Astrocyte (in vitro differentiated cells and primary cell): Measurements from ENCODE around the gene METTL26. TPM values are rescaled to one million over a fixed set of nuclear protein-coding genes. Genes with fewer than 3 reads are reported as not detected.

Experiments used
- DNase-seq: peaks from one replicate; pipeline ENCODE4 v3.0.0-alpha.2; 2010; ENCODE audit warnings: low read depth
- FAIRE-seq: peaks from 2 replicates; lab custom pipeline; 2011; peaks lifted over from hg19 to GRCh38; lab: Jason Lieb, UNC
- H2AFZ ChIP-seq: 2 replicates; pipeline ENCODE4 v1.6.0; 2012; ENCODE audit warnings: low read depth, low read length, inconsistent platforms
- H3K27ac ChIP-seq: 2 replicates; pipeline ENCODE4 v1.5.1; 2011; ENCODE audit warnings: low read depth, low read length, inconsistent platforms
- H3K27me3 ChIP-seq: 2 replicates; pipeline ENCODE4 v1.6.0; 2011; ENCODE audit warnings: low read length, inconsistent platforms; ENCODE audit not compliant: insufficient read depth
- H3K36me3 ChIP-seq: 2 replicates; pipeline ENCODE4 v1.5.1; 2011; ENCODE audit warnings: low read length, inconsistent platforms; ENCODE audit not compliant: insufficient read depth
- H3K4me1 ChIP-seq: 2 replicates; pipeline ENCODE4 v1.5.1; 2011; ENCODE audit warnings: low read length, inconsistent platforms; ENCODE audit not compliant: insufficient read depth
- H3K4me2 ChIP-seq: 2 replicates; pipeline ENCODE4 v1.6.0; 2012; ENCODE audit warnings: low read length, inconsistent platforms
- H3K4me3 ChIP-seq: 2 replicates; pipeline ENCODE4 v1.5.1; 2011; ENCODE audit warnings: low read depth, mild to moderate bottlenecking, low read length, inconsistent platforms; ENCODE audit not compliant: insufficient read depth
- H3K79me2 ChIP-seq: 2 replicates; pipeline ENCODE4 v1.6.0; 2012; ENCODE audit warnings: mild to moderate bottlenecking, low read length, inconsistent platforms; ENCODE audit not compliant: insufficient read depth
- H3K9ac ChIP-seq: 2 replicates; pipeline ENCODE4 v1.6.0; 2012; ENCODE audit warnings: mild to moderate bottlenecking, low read length, inconsistent platforms
- H3K9me3 ChIP-seq: 2 replicates; pipeline ENCODE4 v1.5.1; 2012; ENCODE audit warnings: low read depth, mild to moderate bottlenecking, low read length, inconsistent platforms; ENCODE audit not compliant: insufficient read depth
- H4K20me1 ChIP-seq: 2 replicates; pipeline ENCODE4 v1.6.0; 2012; ENCODE audit warnings: low read length, inconsistent platforms; ENCODE audit not compliant: insufficient read depth
- H3K27ac Mint-ChIP-seq: one replicate; pipeline ENCODE4 v1.8.0; 2021; ENCODE audit warnings: mild to moderate bottlenecking, mixed read lengths; ENCODE audit not compliant: unreplicated experiment
- H3K27me3 Mint-ChIP-seq: one replicate; pipeline ENCODE4 v1.8.0; 2021; ENCODE audit warnings: low read depth, mixed read lengths; ENCODE audit not compliant: unreplicated experiment
- H3K36me3 Mint-ChIP-seq: one replicate; pipeline ENCODE4 v1.8.0; 2021; ENCODE audit warnings: low read depth, mixed read lengths; ENCODE audit not compliant: unreplicated experiment
- H3K4me1 Mint-ChIP-seq: one replicate; pipeline ENCODE4 v1.8.0; 2021; ENCODE audit warnings: low read depth, mixed read lengths; ENCODE audit not compliant: unreplicated experiment
- H3K4me3 Mint-ChIP-seq: one replicate; pipeline ENCODE4 v1.8.0; 2021; ENCODE audit warnings: mild to moderate bottlenecking, moderate library complexity, mixed read lengths; ENCODE audit not compliant: unreplicated experiment
- H3K9me3 Mint-ChIP-seq: one replicate; pipeline ENCODE4 v1.8.0; 2021; ENCODE audit warnings: mild to moderate bottlenecking, mixed read lengths; ENCODE audit not compliant: unreplicated experiment
- EZH2 ChIP-seq: IDR thresholded peaks from 2 replicates; pipeline ENCODE4 v1.6.1; 2012; ENCODE audit warnings: mild to moderate bottlenecking, low read length, inconsistent platforms; ENCODE audit not compliant: insufficient read depth
- total RNA-seq: library from RNA; stranded (reverse); gene quantifications from 2 replicates; pipeline ENCODE4 v1.2.1, GENCODE V29; 2021
- TF ChIP-seq, protein P1 (sequence below): IDR thresholded peaks from 2 replicates; pipeline ENCODE4 v1.5.1; 2011; ENCODE audit warnings: low read depth, mild to moderate bottlenecking, inconsistent platforms, low read length, moderate library complexity; ENCODE audit not compliant: insufficient read depth

METTL26 gene
- total RNA-seq, 1 donor from 2014 or later, result 56.4 TPM

DNA sequence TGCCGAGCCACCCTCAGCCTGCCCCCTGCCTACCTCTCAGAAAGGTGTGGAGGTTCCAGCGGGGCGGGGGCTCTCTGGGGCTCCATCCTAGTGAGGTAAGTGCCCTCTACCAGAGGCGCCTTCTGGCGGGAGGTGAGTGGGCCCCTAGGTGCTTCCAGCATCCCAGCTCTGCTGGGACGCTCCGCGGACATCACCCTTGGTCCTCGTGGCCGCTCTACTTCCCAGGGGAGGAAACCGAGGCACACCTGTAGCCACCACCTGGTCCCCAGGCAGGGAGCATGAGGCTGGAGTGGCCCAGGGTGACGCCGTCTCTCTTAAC lies 6.9 kb upstream of the METTL26 start:
- FAIRE-seq, result no peak
- Histone ChIP-seq H3K9ac (no peak overlapping the region), H3K4me2 (peak overlapping the region; percentile 86), H4K20me1 (no peaks in the 10 kb centered on the region), H2AFZ (no peak overlapping the region), H3K27ac (no peak overlapping the region), H3K9me3 (no peaks in the 10 kb centered on the region), H3K27me3 (no peaks in the 10 kb centered on the region), H3K4me3 (no peak overlapping the region), H3K79me2 (peaks cover 3% of the 10 kb centered on the region), H3K4me1 (peaks cover 5% of the 10 kb centered on the region), H3K36me3 (no peaks in the 10 kb centered on the region)
- Mint-ChIP-seq H3K36me3 (no peaks in the 10 kb centered on the region), H3K27ac (no peak overlapping the region), H3K27me3 (no peaks in the 10 kb centered on the region), H3K9me3 (no peaks in the 10 kb centered on the region), H3K4me1 (no peaks in the 10 kb centered on the region), H3K4me3 (peak overlapping the region; percentile 76)
- TF ChIP-seq, protein P1, sequence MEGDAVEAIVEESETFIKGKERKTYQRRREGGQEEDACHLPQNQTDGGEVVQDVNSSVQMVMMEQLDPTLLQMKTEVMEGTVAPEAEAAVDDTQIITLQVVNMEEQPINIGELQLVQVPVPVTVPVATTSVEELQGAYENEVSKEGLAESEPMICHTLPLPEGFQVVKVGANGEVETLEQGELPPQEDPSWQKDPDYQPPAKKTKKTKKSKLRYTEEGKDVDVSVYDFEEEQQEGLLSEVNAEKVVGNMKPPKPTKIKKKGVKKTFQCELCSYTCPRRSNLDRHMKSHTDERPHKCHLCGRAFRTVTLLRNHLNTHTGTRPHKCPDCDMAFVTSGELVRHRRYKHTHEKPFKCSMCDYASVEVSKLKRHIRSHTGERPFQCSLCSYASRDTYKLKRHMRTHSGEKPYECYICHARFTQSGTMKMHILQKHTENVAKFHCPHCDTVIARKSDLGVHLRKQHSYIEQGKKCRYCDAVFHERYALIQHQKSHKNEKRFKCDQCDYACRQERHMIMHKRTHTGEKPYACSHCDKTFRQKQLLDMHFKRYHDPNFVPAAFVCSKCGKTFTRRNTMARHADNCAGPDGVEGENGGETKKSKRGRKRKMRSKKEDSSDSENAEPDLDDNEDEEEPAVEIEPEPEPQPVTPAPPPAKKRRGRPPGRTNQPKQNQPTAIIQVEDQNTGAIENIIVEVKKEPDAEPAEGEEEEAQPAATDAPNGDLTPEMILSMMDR, result no peak
- no peak for TF ChIP-seq EZH2
- no peak for DNase-seq

DNA sequence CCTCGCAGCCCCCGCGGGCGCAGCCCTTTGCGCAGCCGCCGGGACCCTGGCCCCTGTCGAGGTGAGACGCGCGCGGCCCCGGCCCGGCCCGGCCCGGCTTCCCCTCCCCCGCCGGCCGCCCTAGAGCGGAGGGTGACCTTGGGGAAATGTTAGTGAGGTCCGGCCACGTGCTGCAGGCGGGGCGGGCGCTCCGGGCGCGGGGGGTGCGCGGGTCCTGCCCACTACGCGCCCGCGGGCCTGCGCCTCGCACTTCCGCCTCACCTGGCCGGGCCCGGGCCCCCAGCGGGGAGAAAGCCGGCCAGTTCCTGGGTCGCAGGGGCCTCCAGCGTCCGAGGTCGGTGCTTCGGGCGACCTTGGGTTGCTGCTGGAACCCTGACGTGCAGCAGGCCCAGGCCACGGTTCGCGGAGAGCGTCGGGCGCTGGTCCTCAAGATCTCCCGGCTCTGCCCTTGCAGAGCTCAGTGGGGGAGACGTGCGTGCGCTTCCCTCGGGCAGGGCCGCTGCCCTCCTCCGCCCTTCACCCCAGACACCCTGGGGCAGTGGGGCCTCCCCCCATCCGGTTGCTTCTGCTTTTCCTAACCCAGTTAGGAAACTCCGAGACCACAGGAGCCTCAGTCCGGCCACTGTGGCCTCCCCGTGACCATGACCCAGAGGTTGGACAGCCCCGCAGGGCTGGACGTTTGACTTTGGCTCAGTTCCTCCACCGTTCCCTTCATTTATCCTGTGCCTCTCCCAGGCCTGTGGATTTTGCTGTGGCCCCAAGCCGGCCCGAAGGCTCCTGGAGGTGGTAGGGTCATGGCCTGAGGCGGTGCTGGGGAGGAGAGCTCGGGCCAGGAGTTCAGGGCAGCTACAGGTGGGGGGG lies 6.3 kb upstream of the METTL26 start:
- no peak overlapping the region for H3K27ac ChIP-seq
- peak overlapping the region; percentile 71 for H2AFZ ChIP-seq
- no peaks in the 10 kb centered on the region for H3K27me3 ChIP-seq
- Mint-ChIP-seq H3K36me3 (no peaks in the 10 kb centered on the region), H3K9me3 (no peaks in the 10 kb centered on the region), H3K27ac (no peak overlapping the region), H3K4me3 (peak overlapping the region; percentile 76), H3K27me3 (no peaks in the 10 kb centered on the region), H3K4me1 (no peaks in the 10 kb centered on the region)
- peak overlapping the region; percentile 52 for H3K4me3 ChIP-seq
- no peak for FAIRE-seq
- H3K36me3 ChIP-seq, result no peaks in the 10 kb centered on the region
- no peaks in the 10 kb centered on the region for H4K20me1 ChIP-seq
- peaks cover 6% of the 10 kb centered on the region for H3K4me1 ChIP-seq
- no peak for TF ChIP-seq EZH2
- TF ChIP-seq, protein P1, result no peak
- DNase-seq, result no peak
- H3K4me2 ChIP-seq, result peak overlapping the region; percentile 86
- peak overlapping the region; percentile 67 for H3K9ac ChIP-seq
- H3K9me3 ChIP-seq, result no peaks in the 10 kb centered on the region
- no peaks in the 10 kb centered on the region for H3K79me2 ChIP-seq
